NCI-H1417 (cell line): ENCODE results near the gene HSCB.
"Not testable (repeated sequence)": the region's sequence is repeated elsewhere in the genome, so short reads cannot be mapped to it uniquely, and the experiment has no call there.

Source experiments
- DNase-seq, 3 experiments: peaks; one replicate each; lab custom pipeline; 2025; lab: John Stamatoyannopoulos, UW

Gene HSCB, protein sequence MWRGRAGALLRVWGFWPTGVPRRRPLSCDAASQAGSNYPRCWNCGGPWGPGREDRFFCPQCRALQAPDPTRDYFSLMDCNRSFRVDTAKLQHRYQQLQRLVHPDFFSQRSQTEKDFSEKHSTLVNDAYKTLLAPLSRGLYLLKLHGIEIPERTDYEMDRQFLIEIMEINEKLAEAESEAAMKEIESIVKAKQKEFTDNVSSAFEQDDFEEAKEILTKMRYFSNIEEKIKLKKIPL

DNA sequence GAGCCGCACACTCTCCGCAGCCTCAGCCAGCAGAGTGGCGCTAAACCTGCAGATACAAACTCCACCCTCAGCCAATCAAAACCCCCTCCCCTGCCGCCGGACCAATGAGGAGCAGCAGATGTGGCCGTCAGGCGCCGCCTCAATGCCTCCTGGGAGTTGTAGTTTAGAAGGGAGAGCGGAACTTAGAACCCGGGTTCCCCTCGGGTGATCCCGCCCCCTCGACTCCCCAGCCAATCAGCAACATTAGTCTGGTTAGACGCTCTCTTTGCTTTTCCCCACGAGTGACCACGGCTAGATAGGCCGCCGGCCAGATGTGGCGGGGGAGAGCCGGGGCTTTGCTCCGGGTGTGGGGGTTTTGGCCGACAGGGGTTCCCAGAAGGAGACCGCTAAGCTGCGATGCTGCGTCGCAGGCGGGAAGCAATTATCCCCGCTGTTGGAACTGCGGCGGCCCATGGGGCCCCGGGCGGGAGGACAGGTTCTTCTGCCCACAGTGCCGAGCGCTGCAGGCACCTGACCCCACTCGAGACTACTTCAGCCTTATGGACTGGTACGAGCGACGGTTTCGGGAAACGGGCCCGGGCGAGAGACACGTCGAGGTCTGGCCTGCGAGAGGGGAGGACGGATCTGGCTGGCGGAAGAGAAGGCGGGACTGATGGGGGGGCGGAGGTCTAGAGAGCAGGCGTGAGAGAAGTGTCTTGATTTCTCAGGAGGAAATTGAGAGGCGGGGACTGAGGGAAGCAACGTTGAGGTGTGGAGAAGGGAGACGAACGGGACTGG lies at the start of gene HSCB, which contains the start of gene CHEK2:
Gene HSCB (plus strand): TSS at position 255 of the 777 bp plus-strand sequence. CDS start 57 bp downstream, at position 312.
Gene CHEK2 (minus strand): TSS at position 36 of the 777 bp plus-strand sequence. CDS start 7,099 bp downstream, outside the sequence.
- DNase-seq, result peak; percentile 92 to 98 (median 93)

DNA sequence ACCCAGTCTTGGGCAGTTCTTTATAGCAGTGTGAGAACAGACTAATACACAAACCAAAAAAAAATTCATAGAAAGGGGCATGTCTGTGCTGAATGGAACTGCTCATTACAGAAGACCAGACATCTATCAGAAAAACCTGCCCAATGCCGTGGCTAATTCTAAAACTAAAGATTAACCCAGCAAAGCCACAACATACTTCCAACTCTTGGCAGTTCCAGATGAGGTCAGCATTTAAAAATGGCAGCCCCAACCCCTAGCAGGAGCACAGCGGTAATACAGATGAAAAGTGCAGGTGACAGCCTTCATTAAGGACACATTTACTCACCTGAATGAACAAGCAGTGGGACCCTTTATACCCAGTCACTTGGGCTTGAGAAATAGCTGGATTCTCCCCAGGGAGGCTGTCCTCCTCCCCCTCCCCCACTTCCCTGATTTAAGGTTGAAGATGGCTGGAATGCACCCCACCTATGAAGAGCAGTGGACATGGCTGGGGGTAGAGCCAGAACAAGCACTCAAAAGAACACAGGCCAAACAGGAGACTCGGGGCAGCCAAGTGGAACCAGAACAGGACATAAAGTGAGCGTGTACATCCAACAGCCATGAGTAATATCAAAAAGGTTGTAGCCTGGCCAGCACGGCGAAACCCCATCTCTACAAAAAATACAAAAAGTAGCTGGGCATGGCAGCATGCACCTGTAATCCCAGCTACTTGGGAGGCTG lies 48.6 kb upstream of the HSCB start:
- DNase-seq, result not testable (repeated sequence)

DNA sequence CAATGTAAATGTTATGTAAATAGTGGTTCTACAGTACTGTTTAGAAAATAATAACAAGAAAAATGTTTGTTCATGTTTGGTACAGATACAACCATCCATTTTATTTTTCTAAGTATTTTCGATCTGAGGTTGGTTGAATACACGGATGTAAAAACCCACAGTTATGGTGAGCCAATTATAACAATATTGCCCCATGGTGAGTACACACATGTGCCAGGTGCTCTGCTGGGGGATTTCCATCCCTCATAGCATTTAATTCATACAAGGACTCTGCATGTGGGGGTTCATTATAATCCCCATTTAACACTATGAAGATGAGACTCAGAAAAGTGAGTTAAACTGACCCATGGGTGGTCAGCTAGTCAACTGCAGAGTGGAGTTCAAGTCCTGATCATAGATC lies 38.9 kb upstream of the HSCB start:
- DNase-seq, result no peak

DNA sequence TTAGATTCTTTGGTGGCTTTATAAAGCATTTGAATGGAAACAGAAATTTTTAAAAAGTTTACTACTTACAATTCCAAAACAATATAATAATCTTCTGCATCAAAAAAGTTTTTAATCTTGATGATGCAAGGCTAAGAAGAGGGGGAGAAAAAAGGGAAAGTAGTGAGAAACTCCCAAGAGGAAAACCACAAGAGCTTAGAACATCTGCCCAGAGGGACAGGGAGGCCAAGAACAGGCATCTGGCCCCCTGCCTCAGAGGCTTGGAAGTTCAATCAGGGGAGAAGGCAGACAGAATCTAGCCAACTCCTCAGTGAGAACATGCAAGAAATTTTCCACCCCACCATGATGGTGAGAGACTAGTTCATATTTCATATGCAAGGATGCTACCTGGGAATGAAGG lies 38.4 kb upstream of the HSCB start:
- DNase-seq, result no peak

DNA sequence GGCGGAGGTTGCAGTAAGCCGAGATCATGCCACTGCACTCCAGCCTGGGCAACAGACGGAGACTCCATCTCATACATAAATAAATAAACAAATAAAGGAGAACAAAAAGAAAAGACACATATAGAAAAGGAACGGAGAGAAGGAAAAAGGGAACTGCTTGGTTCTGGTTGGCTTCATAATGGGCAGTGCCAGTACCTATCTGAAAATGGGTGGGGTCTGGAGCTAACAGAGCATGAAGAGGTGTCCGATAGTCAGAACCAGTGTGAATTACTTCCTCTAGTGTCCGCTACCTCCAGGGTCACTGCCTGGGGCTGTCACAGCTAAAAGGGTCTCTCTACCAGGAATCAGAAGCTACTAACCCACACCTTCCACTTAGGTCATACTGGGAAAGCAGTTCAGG lies 35.0 kb upstream of the HSCB start:
- no peak for DNase-seq

DNA sequence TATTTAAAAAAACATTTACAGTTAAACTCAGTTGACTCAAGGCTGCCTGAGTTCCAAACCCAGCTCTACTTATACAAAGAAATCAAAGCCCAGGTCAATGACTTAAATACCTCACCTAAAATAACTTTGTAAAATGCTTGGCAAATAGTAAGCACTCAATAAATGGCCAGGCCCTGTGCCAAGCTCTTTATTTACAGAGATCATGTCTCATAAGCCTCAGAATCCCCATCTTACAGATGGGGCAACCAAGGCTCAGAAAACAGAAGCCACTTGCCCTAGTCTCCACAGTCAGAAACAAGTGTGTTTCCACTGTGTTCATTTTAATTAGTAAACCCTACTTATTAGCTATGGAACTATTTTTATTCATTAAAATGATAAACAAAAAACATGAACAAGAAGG lies 31.7 kb upstream of the HSCB start:
- DNase-seq, result no peak

DNA sequence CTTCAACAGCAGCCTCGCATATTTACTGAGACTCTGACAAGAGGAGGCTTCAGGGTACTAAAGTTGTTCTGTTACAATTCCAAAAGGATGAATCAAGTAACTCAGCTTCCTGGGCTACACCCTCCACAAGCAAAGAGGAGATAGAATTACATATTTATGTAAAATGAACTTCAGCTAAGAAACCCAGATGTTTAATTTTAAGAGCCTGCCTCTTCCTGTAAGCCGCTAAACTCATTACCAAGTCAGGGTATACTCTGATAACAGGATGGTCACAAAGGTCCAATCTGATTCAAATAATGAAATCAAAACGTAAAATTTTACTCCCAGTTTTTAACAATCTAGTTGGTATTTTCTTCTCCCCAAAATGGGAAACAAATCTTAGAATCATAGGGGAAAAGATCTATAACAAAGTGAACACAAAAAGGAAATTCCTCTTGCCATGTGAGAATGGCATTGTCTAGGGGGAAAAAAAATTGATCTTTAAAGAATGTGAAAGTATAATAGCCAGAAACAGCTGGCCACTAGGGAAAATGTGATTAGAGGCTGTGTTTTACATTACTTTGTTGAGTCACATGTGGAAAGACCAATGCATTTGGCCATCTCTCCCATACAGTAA lies 31.2 kb upstream of the HSCB start:
- DNase-seq, result no peak

DNA sequence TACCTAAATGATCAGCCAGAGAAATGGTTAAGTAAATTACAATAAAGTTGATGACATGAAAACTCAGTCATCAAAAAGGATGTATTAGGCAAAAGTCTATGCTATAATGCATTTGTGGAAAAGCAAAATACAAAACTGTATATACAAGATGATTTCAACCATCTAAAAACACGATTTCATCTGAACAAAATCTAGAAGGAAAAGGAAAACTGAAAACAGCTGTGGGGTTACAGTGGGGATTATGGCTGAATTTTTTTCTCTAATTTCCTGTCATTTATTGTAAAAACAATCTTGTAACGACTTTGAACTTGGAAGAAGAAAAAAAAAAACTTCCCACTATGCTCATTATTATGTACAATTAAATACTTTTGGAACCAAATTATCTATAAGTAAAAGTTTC lies 30.5 kb upstream of the HSCB start:
- DNase-seq, result no peak

DNA sequence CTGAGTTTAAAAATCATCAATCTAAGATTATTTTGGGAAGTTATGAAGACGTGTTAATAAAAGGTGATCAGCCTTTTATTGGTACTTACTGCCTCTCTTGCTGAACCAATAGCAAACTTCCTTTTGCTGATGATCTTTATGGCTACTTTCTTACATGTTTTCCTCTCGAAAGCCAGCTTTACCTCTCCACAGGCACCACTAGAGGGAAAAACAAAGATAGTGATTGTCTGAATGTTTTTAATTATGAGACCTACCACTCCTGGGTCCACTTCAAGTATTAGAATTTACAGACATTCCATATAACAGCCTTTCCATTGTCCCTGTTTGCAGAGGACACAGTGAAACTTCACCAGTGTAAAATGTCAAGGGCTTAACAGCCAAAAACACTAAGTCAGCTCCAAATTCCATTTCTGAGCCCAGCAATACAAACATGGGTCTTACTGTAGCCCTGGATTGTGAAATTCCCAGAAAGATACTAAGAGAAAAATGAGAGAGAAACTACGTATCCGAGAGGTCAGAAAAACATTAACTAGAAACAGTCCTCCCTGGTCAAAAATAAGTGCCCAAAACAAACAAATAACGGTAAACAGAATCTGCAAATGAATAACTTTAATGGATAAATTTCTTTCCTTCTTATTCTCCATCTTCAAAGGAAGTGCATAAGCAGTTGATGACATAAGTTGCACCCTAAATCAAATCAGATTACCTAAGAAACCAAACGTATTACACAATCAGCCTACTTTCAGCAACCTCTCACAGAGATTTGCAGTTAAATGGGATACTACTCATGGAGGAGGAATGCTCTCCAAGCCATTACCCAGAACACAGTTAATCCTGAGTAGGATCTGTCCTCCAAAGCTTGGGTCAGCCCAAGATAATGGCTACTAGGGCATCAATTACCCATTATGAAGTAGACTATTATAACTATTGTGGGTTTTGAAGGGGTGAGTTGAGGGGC lies 29.7 kb upstream of the HSCB start:
- DNase-seq, result no peak

DNA sequence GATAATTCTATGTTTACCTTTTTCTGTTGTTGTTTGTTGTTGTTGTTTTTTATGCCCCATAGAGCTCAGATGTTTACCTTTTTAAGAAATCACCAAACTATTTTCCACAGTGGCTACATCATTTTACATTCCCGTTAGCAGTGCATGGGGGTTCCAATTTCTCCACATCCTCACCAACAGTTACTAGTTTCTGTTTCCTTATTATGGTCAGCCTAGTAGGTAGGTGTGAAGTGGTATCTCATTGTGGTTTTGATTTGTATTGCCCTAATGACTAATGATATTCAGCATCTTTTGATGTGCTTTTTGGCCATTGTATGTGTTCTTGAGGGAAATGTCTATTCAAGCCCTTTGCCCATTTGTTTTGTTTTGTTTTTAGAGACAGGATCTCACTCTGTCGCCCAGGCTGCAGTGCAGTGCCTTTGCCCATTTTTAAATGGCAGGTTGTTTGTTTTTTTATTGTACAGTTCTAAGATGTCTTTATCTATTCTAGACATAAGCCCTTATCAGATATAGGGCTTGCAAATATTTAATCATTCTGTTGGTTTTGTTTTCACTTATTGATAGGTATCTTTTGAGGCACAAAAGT lies 27.7 kb upstream of the HSCB start:
- DNase-seq, result no peak

DNA sequence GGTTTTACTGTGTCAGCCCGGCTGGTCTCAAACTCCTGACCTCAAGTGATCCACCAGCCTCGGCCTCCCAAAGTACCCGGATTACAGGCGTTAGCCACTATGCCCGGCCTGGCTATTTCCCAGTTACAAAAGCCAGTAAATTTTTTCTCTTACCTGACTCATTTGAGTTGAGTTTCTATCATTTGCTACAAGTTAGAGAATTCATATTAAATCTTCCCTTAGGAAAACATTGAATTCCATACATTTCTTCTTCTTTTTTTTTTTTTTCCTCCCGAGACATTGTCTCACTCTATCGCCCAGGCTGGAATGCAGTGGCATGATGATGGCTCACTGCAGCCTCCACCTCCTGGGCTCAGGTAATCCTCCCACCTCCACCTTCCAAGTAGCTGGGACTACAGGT lies 26.2 kb upstream of the HSCB start:
- no peak for DNase-seq

DNA sequence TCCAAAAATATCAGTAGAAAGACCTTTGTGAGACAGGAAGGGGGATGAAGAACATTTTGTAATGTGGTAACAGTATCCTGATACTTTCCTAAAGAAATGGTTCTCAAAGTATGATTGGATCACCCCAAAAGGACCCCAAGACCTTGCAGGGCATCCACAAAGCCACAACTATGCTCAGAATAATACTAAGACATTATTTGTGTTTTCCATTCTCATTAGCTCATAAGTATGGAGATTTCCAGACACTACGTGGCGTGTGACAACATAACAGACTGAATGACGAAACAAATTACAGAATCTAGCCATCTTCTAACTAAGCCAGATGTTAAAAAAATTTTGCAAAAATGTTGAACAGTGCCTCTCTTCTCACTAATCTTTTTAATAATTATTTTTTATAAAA lies 25.2 kb upstream of the HSCB start:
- no peak for DNase-seq

DNA sequence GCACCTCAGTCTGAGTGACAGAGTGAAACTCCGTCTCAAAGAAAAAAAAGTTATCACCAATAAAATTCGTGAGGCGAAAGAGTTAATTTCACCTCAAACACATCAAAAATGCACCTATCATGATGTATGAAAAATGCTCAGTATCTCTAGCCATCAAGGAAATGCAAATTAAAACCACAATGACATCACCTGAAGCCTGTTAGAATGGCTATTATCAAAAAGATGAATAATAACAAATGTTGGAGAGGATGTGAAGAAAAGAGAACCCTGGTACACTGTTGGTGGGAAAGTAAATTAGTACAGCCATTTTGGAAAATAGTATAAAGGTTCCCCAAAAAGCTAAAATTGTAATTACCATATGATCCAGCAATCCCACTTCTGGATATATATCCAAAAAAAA lies 23.8 kb upstream of the HSCB start:
- DNase-seq, result no peak

DNA sequence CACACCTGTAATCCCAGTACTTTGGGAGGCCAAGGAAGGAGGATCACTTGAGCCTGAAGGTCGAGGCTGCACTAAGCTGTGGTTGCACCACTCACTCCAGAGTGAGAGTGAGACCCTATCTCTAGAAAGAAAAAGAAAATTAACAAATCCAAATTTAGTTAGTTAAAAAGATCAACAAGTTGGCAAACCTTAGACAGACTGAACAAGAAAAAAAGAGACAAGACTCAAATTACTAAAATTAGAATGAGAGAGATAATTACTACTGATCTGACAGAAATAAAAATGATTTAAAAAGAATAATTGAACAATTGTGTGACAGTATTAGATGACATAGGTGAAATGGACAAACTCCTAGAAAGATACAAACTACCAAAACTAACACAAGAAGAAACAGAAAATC lies 13.8 kb upstream of the HSCB start:
- DNase-seq, result no peak

DNA sequence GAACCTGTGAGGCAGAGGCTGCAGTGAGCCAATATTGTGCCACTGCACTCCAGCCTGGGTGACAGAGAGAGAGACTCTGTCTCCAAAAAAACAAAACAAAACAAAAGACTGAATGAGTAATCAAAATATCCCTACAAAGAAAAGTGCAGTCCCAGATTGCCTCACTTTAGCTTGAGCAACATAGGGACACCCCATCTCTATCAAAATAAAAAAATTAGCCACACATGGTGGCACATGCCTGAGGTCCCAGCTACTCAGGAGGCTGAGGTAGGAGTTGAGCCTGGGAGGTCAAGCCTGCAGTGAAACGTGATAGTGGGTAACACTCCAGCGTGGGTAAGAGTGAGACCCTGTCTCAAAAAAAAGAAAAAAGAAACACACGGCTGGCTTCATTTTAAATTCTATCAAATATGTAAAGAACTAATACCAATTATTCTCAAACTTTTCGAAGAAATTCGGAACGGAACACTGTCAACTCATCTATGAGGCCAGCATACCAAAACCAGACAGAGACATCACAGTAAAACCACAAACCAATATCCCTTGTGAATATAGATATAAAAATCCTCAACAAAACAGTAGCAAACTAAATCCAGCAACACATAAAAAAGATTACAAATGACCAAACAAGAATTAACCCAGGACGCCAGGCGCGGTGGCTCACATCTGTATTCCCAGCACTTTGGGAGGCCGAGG lies 13.1 kb upstream of the HSCB start:
- no peak for DNase-seq

DNA sequence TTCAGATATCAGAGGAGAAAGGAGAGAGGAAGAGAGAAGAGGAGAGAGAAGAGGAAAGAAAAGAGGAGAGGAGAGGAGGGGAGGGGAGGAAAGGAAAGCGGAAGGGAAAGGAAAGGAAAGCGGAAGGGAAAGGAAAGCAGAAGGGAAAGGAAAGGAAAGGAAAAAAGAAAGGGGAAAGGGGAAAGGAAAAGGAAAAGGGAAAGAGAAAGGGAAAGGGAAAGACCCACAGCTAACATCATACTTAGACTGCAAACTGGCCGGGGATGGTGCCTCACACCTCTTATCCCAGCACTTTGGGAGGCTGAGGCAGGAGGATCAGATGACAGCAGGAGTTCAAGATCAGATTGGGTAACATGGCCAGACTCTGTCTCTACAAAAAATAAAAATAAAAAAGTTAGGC lies 11.7 kb upstream of the HSCB start:
- DNase-seq, result no peak

DNA sequence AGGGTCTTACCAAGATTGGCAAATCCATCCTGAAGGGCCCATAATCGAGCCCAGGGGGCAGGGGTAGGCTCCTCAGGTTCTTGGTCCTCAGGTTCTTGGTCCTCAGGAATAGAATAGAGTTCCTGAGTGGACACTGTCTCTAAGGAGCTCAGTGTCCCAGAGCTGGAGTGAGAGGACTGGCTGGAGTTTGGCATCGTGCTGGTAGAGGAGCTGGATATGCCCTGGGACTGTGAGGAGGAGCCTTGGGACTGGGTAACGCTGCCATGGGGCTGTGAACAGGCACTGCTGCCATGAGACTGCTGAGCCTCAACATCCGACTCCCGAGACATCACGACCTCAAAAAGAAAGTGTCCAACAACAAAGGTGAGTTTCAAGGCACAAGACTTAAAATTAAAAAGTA lies 7.4 kb upstream of the HSCB start:
- DNase-seq, result no peak

DNA sequence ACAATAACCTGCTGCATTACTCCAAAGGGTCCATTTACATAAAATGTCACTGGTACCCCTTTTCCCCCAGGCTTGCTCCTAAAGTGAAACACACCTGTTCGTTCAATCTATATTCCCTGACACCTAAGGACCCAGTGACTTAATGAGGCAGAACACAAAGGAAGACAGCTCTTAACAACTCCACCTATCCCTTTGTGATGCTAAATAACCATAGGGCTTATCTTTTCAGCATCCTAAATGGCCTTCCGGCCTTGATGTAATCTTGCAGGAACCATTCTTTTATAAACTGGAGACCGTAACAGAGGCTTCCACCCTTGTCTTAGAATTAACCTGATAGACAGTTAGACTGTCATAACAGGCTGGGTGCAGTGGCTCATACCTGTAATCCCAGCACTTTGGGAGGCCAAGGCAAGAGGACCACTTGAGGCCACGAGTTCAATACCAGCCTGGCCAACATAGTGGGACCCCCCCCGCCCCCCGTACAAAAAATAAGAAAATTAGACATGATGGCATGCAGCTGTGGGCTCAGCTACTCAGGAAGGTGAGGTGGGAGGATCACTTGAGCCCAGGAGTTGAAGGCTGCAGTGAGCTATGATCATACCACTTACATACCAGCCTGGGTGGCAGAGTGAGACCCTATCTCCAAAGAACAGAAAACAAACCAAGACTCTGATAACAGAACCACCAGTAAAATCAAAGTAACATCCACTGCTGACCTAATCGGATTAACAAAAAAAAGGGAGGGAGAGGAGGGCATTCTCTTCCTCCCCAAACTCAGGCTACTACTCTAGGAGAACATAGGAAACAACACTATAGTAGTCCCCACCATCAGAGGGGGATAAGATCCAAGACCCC lies 5.3 kb upstream of the HSCB start:
- DNase-seq, result peak in 2 of 3 experiments; percentile 13 to 29

DNA sequence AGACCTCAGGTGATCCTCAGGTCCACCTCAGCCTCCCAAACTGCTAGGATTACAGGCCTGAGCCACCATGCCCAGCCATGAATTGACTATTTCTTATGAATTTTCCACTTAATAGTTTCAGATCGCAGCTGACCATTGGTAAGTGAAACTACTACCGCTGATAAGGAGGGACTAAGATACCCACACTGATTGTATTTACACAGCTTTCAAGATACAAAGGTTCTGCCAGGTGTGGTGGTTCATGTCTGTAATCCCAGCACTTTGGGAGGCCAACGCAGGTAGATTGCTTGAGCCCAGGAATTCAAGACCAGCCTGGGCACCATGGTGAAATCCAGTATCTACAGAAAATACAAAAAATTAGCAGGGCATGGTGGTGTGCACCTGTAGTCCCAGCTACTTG lies 4.1 kb upstream of the HSCB start:
- no peak for DNase-seq
